Thyroid gland (tissue), 4 donors: ENCODE measurements around the gene ATP2A1. TPM values are rescaled to one million over a fixed set of nuclear protein-coding genes. Genes with fewer than 3 reads are reported as not detected.
A peak's percentile ranks its signal among the peaks of the same experiment; 100 is the strongest.

Source experiments
- DNase-seq, 2 donors: peaks; one replicate each; pipeline ENCODE4 v3.0.0-alpha.2; 2019
- H3K27ac ChIP-seq, 3 donors: fragments of 200-600 bp; sonication (generic); 1 replicate in 2 of 3; 2 replicates in 1 of 3; pipeline ENCODE4 v1.5.1; 2016 to 2019; ENCODE audit warnings: mild to moderate bottlenecking in 1 of 3, moderate library complexity in 1 of 3
- H3K27me3 ChIP-seq: fragments of 200-600 bp; sonication (generic); one replicate; pipeline ENCODE4 v1.5.1; 2019
- H3K36me3 ChIP-seq, 2 donors: fragments of 200-600 bp; sonication (generic); one replicate each; pipeline ENCODE4 v1.5.1; 2016 to 2019
- H3K4me1 ChIP-seq, 2 donors: fragments of 200-600 bp; sonication (generic); one replicate each; pipeline ENCODE4 v1.5.1; 2017 to 2019
- H3K4me3 ChIP-seq, 3 donors: fragments of 200-600 bp; sonication (generic); replicated peaks in 1 of 3; 1 replicate in 2 of 3; 2 replicates in 1 of 3; pipeline ENCODE4 v1.5.1; 2016; ENCODE audit warnings: mild to moderate bottlenecking in 1 of 3
- H3K9me3 ChIP-seq: fragments of 200-600 bp; sonication (generic); one replicate; pipeline ENCODE4 v1.5.1; 2017
- CTCF ChIP-seq, 6 experiments: fragments of 200-600 bp in 3 of 6; fragments of 450-650 bp in 3 of 6; sonication (generic) in 3 of 6; IDR thresholded peaks; one replicate each; pipeline ENCODE4 v1.5.1; 2016 to 2019; ENCODE audit warnings: antibody characterized with exemption in 6 of 6, mild to moderate bottlenecking in 2 of 6, inconsistent platforms in 1 of 6, moderate library complexity in 1 of 6
- POLR2A ChIP-seq, 2 donors: fragments of 450-650 bp; IDR thresholded peaks; one replicate each; pipeline ENCODE4 v1.6.1; 2017; ENCODE audit warnings: antibody characterized with exemption in 2 of 2, mild to moderate bottlenecking in 2 of 2, moderate library complexity in 1 of 2
- WGBS, 2 donors: methylation state at CpG; one replicate each; pipeline ENCODE4 v1.1.5; 2017; 5-methylcytosine and 5-hydroxymethylcytosine counted together
- intact Hi-C: fragments of 100-400 bp; cut with DNase I; formaldehyde crosslinking; loops from one replicate; pipeline ENCODE4 v1.15.1; 2023
- total RNA-seq, 4 donors: library from RNA; depleted of rRNA; stranded (reverse); fragments of >200 nt; gene quantifications; one replicate each; pipeline ENCODE4 v1.2.3, GENCODE V29; 2016

Gene ATP2A1
- total RNA-seq, 4 donors from 2014 or later, result 0.27 to 2.7 (median 2.3) TPM; not detected in 1

GRCh38 chr16:28859326-28859725 is 19.0 kb upstream of the ATP2A1 start:
- H3K4me3 ChIP-seq, result no peak overlapping the region
- no peak for DNase-seq
- intact Hi-C loops, result no loop called here
- TF ChIP-seq CTCF (IDR thresholded peaks at IDR 0.05), result no peak
- no peak for TF ChIP-seq POLR2A (IDR thresholded peaks at IDR 0.05)
- 93 to 94% methylated on average over 4 of the region's 4 CpGs for WGBS, 2 donors
- H3K36me3 ChIP-seq, result no peaks in the 10 kb centered on the region
- no peaks in the 10 kb centered on the region for H3K27me3 ChIP-seq
- no peaks in the 10 kb centered on the region for H3K9me3 ChIP-seq
- peaks cover 8 to 13% of the 10 kb centered on the region in 2 donors for H3K4me1 ChIP-seq
- H3K27ac ChIP-seq, result no peak overlapping the region

GRCh38 chr16:28863929-28864793 is 14.1 kb upstream of the ATP2A1 start:
- no peak for TF ChIP-seq POLR2A (IDR thresholded peaks at IDR 0.05)
- TF ChIP-seq CTCF (IDR thresholded peaks at IDR 0.05), result no peak
- H3K27ac ChIP-seq, result peak overlapping the region; percentile 85 to 93 (median 90)
- peak overlapping the region; percentile 33 to 77 (median 73) for H3K4me3 ChIP-seq
- H3K4me1 ChIP-seq, result peaks cover 11 to 18% of the 10 kb centered on the region in 2 donors
- WGBS, 2 donors, result 6 to 7% methylated on average over 21 to 27 of the region's 42 CpGs
- H3K36me3 ChIP-seq, result peaks cover 15 to 19% of the 10 kb centered on the region in 2 donors
- no peaks in the 10 kb centered on the region for H3K27me3 ChIP-seq
- no peaks in the 10 kb centered on the region for H3K9me3 ChIP-seq
- peak; percentile 19 to 36 for DNase-seq
- intact Hi-C loops, result no loop called here

GRCh38 chr16:28865001-28865688 is 13.1 kb upstream of the ATP2A1 start:
- Histone ChIP-seq H3K4me3 (no peak overlapping the region), H3K36me3 (peaks cover 24 to 29% of the 10 kb centered on the region in 2 donors), H3K27ac (no peak overlapping the region), H3K4me1 (peaks cover 11 to 18% of the 10 kb centered on the region in 2 donors), H3K27me3 (no peaks in the 10 kb centered on the region), H3K9me3 (no peaks in the 10 kb centered on the region)
- intact Hi-C loops, result no loop called here
- no peak for DNase-seq
- 91 to 93% methylated on average over 12 of the region's 12 CpGs for WGBS, 2 donors
- TF ChIP-seq POLR2A (IDR thresholded peaks at IDR 0.05), result no peak
- no peak for TF ChIP-seq CTCF (IDR thresholded peaks at IDR 0.05)

- DNase-seq, result no peak
- H3K9me3 ChIP-seq, result no peaks in the 10 kb centered on the region
- intact Hi-C loops, result no loop called here
- H3K36me3 ChIP-seq, result peaks cover 30 to 36% of the 10 kb centered on the region in 2 donors
- no peaks in the 10 kb centered on the region for H3K27me3 ChIP-seq
- no peak overlapping the region for H3K4me3 ChIP-seq
- H3K27ac ChIP-seq, result no peak overlapping the region
- TF ChIP-seq POLR2A (IDR thresholded peaks at IDR 0.05), result no peak
- no peak for TF ChIP-seq CTCF (IDR thresholded peaks at IDR 0.05)
- WGBS, 2 donors, result 79 to 81% methylated on average over 17 to 24 of the region's 32 CpGs
- H3K4me1 ChIP-seq, result peaks cover 11 to 18% of the 10 kb centered on the region in 2 donors
These were observed 12.4 kb upstream of the ATP2A1 start for GRCh38 chr16:28865722-28866453.
